ENCODE data around the gene FNDC5.

DNA sequence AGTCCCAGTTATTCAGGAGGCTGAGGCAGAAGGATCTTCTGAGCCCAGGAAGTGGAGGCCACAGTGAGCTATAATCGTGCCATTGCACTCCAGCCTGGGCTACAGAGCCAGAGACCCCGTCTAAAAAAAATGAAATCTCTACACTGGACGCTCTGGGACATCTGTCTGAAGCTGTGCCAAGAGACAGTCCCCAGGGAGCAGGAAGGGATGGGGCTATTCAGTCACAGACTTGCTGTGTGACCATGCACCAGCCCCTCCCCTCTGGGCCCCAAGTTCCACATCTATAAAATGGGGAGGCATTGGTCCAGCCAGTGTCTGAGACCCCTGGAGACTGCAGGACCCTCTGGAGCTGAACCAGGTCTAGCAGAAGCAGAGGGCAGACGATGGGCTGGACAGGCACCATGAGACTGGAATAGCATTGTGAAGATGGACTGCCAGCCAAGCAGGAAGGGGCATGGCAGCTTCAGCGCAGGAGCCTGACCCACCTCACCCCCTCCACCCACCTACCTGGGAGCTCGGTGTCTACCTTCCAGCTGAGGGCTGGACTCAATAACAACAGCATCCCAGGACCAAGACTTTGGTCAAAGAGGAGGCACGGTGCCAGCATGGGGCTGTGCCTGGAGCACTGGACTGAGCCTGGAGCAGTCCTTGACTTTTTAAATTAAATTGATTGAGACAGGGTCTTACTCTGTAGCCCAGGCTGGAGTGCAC, 29.0 kb upstream of the FNDC5 start:
- TF ChIP-seq, protein P1, sequence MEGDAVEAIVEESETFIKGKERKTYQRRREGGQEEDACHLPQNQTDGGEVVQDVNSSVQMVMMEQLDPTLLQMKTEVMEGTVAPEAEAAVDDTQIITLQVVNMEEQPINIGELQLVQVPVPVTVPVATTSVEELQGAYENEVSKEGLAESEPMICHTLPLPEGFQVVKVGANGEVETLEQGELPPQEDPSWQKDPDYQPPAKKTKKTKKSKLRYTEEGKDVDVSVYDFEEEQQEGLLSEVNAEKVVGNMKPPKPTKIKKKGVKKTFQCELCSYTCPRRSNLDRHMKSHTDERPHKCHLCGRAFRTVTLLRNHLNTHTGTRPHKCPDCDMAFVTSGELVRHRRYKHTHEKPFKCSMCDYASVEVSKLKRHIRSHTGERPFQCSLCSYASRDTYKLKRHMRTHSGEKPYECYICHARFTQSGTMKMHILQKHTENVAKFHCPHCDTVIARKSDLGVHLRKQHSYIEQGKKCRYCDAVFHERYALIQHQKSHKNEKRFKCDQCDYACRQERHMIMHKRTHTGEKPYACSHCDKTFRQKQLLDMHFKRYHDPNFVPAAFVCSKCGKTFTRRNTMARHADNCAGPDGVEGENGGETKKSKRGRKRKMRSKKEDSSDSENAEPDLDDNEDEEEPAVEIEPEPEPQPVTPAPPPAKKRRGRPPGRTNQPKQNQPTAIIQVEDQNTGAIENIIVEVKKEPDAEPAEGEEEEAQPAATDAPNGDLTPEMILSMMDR (IDR thresholded peaks at IDR 0.05; ENCODE audit: low read depth, low read length, missing input control): no peak
- TF ChIP-seq, protein P2, sequence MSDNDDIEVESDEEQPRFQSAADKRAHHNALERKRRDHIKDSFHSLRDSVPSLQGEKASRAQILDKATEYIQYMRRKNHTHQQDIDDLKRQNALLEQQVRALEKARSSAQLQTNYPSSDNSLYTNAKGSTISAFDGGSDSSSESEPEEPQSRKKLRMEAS (IDR thresholded peaks at IDR 0.05): no peak
- TF ChIP-seq JUND (IDR thresholded peaks at IDR 0.05) (no peak), TAF1 (conservative IDR thresholded peaks at IDR 0.05) (no peak), SP1 (IDR thresholded peaks at IDR 0.05) (no peak), RAD21 (IDR thresholded peaks at IDR 0.05) (no peak), GABPA (IDR thresholded peaks at IDR 0.05 in 1 of 2, conservative IDR thresholded peaks at IDR 0.05 in 1 of 2) (no peak), YY1 (IDR thresholded peaks at IDR 0.05) (no peak)
- TF ChIP-seq, protein P3, sequence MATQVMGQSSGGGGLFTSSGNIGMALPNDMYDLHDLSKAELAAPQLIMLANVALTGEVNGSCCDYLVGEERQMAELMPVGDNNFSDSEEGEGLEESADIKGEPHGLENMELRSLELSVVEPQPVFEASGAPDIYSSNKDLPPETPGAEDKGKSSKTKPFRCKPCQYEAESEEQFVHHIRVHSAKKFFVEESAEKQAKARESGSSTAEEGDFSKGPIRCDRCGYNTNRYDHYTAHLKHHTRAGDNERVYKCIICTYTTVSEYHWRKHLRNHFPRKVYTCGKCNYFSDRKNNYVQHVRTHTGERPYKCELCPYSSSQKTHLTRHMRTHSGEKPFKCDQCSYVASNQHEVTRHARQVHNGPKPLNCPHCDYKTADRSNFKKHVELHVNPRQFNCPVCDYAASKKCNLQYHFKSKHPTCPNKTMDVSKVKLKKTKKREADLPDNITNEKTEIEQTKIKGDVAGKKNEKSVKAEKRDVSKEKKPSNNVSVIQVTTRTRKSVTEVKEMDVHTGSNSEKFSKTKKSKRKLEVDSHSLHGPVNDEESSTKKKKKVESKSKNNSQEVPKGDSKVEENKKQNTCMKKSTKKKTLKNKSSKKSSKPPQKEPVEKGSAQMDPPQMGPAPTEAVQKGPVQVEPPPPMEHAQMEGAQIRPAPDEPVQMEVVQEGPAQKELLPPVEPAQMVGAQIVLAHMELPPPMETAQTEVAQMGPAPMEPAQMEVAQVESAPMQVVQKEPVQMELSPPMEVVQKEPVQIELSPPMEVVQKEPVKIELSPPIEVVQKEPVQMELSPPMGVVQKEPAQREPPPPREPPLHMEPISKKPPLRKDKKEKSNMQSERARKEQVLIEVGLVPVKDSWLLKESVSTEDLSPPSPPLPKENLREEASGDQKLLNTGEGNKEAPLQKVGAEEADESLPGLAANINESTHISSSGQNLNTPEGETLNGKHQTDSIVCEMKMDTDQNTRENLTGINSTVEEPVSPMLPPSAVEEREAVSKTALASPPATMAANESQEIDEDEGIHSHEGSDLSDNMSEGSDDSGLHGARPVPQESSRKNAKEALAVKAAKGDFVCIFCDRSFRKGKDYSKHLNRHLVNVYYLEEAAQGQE (IDR thresholded peaks at IDR 0.05): no peak
